GM21423 (cell line): ENCODE data around the gene GNB1L.

Experiments used
- ATAC-seq: cut with Tn5 transposase; IDR thresholded peaks from one replicate; pipeline ENCODE4 v1.9.1; 2021; ENCODE audit warnings: mild to moderate bottlenecking, moderate library complexity; ENCODE audit not compliant: unreplicated experiment

Gene GNB1L

GRCh38 chr22:19765477-19766239, 89.0 kb downstream of the GNB1L start:
- no peak for ATAC-seq

- no peak for ATAC-seq
These were observed 89.8 kb downstream of the GNB1L start for GRCh38 chr22:19764636-19765476.

- no peak for ATAC-seq
These were observed 90.4 kb downstream of the GNB1L start for GRCh38 chr22:19764299-19764593.

- no peak for ATAC-seq
These were observed 91.0 kb downstream of the GNB1L start for GRCh38 chr22:19763458-19764298.

- no peak for ATAC-seq
These were observed 91.9 kb downstream of the GNB1L start for GRCh38 chr22:19762568-19763457.

- no peak for ATAC-seq
These were observed 92.7 kb downstream of the GNB1L start for GRCh38 chr22:19761725-19762567.

- no peak for ATAC-seq
These were observed 93.5 kb downstream of the GNB1L start for GRCh38 chr22:19760951-19761724.

GRCh38 chr22:19760058-19760950, 94.4 kb downstream of the GNB1L start, which contains the start of gene TBX1:
Gene TBX1, plus strand, starts transcription at chr22:19760778. Its CDS starts 66 bp downstream, at chr22:19760844.
- ATAC-seq, result no peak

- ATAC-seq, result no peak
These were observed 95.1 kb downstream of the GNB1L start for GRCh38 chr22:19759427-19760057.

- ATAC-seq, result no peak
These were observed 95.7 kb downstream of the GNB1L start for GRCh38 chr22:19758896-19759426.

GRCh38 chr22:19757985-19758895, 96.4 kb downstream of the GNB1L start:
- no peak for ATAC-seq

- ATAC-seq, result no peak
These were observed 97.3 kb downstream of the GNB1L start for GRCh38 chr22:19757140-19757984.

GRCh38 chr22:19756288-19757128, 98.2 kb downstream of the GNB1L start:
- ATAC-seq, result no peak

- ATAC-seq, result no peak
These were observed 98.9 kb downstream of the GNB1L start for GRCh38 chr22:19755722-19756287.
